Ectodermal cell (in vitro differentiated cells): ENCODE data around the gene CHRNA9.

ENCODE experiments used
- H3K27ac ChIP-seq: 2 replicates; pipeline ENCODE4 v1.7.0; 2013; ENCODE audit warnings: mild to moderate bottlenecking, low read depth, low read length; ENCODE audit not compliant: insufficient read depth, poor library complexity, severe bottlenecking
- H3K27me3 ChIP-seq: 2 replicates; pipeline ENCODE4 v1.7.0; 2013; ENCODE audit warnings: mild to moderate bottlenecking, low read length; ENCODE audit not compliant: insufficient read depth, control insufficient read depth, poor library complexity, severe bottlenecking
- H3K36me3 ChIP-seq: one replicate; pipeline ENCODE4 v1.7.0; 2013; ENCODE audit warnings: low read length; ENCODE audit not compliant: control insufficient read depth, insufficient read depth
- H3K4me1 ChIP-seq: one replicate; pipeline ENCODE4 v1.7.0; 2013; ENCODE audit warnings: low read length; ENCODE audit not compliant: control insufficient read depth, insufficient read depth
- H3K4me3 ChIP-seq: 2 replicates; pipeline ENCODE4 v1.7.0; 2013; ENCODE audit warnings: low read depth, low read length, control low read depth; ENCODE audit not compliant: insufficient read depth
- H3K9me3 ChIP-seq: 2 replicates; pipeline ENCODE4 v1.7.0; 2013; ENCODE audit warnings: mild to moderate bottlenecking, low read length, moderate library complexity; ENCODE audit not compliant: control insufficient read depth
- WGBS, 2 experiments: methylation state at CpG; one replicate each; pipeline ENCODE4 v1.1.7; 2013; ENCODE audit warnings: missing lambda C conversion rate in 2 of 2; 5-methylcytosine and 5-hydroxymethylcytosine counted together

CHRNA9 gene

DNA sequence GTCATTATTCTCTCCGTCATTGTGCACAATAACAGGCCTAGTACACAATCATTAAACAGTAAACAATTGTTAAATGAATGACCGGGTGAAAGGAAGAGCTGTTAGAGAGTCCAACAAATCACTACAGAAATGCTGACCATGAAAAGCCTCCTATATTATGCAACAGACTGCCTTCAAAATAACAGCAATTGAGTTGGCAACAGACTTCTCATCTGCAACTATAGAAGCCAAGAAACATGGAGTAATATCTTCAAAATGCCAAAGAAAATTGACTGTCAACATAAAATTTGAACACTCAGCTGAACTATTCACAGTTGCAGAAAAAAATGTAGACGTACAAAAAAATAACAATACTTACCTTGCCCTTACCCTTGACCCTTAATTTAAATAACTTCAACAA lies 26.2 kb downstream of the CHRNA9 start:
- H3K36me3 ChIP-seq, result no peaks in the 10 kb centered on the region
- no peak overlapping the region for H3K4me3 ChIP-seq
- H3K27me3 ChIP-seq, result no peaks in the 10 kb centered on the region
- no peaks in the 10 kb centered on the region for H3K9me3 ChIP-seq
- 91 to 100% methylated on average over 3 of the region's 3 CpGs for WGBS, 2 experiments
- no peak overlapping the region for H3K27ac ChIP-seq
- H3K4me1 ChIP-seq, result no peaks in the 10 kb centered on the region

DNA sequence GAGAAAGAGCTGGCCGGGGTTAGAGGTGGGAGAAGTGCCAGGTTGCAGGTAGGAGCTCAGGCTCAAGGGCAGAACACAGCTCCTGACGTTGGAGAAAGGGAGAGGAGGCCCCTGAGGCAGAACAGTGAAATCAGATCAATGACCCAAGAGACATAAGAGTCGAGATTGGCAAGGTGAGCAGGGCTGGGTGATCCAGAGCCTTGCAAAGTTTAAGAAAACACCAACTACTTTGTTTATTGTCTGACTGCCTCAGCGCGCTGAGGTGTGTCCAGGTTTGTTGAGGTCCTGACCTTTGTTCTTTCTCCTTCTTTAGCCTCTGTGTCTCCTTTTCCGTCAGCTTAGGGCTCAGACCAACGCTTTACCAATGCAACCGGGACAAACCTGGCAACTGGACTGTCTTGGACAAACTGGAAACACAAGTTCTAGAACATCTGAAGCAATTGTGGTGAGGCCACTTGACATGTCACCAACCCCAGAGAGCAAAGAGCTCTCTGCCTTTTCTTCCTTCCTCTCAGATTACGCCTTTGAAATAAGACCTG lies 28.3 kb downstream of the CHRNA9 start:
- H3K27me3 ChIP-seq, result no peaks in the 10 kb centered on the region
- H3K4me1 ChIP-seq, result no peaks in the 10 kb centered on the region
- WGBS, 2 experiments, result 92 to 93% methylated on average over 9 of the region's 9 CpGs
- H3K4me3 ChIP-seq, result no peak overlapping the region
- no peaks in the 10 kb centered on the region for H3K36me3 ChIP-seq
- H3K9me3 ChIP-seq, result no peaks in the 10 kb centered on the region
- no peak overlapping the region for H3K27ac ChIP-seq

DNA sequence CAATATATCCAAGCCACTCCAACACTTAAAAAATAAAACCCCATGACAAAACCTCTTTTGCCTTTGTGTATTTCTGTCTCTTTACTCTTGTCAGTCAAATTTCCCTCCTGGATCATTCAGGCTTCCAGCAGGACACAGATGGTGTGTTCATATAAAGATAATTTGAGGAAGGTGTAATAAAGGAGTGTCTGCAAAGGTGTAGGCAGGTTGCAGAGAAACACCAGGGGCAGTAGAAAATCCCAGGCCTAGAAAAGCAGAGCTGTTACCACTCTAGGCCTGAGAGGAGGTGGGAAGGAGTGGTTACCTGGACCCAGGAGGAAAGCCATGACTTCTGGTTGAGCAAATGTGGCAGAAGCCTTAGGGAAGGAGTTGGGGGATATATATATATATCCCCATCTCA lies 28.8 kb downstream of the CHRNA9 start:
- Histone ChIP-seq H3K27ac (no peak overlapping the region), H3K36me3 (no peaks in the 10 kb centered on the region), H3K9me3 (no peaks in the 10 kb centered on the region), H3K4me1 (no peaks in the 10 kb centered on the region), H3K4me3 (no peak overlapping the region), H3K27me3 (no peaks in the 10 kb centered on the region)

DNA sequence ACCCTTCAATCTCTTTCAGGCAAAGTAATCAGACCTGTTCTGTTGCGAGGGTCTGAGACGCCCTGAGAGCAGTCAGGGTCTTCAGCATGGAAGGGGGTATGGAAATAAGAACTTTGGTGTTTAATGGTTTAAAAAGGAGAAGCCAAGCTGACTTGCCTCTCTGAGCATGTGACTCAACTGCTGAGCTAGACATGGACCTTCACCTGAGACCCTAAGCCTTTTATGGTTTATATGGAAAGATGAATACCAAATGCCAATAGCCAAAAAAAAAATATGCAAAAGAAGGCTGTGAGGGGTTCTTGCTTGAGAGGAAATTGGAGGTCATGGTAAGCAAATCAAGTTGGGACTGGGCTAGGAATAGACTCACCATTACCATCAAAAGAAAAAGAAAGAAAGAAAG lies 30.6 kb downstream of the CHRNA9 start:
- H3K9me3 ChIP-seq, result no peaks in the 10 kb centered on the region
- H3K4me1 ChIP-seq, result no peaks in the 10 kb centered on the region
- H3K36me3 ChIP-seq, result no peaks in the 10 kb centered on the region
- H3K4me3 ChIP-seq, result no peak overlapping the region
- no peak overlapping the region for H3K27ac ChIP-seq
- 88 to 97% methylated on average over 2 of the region's 2 CpGs for WGBS, 2 experiments
- H3K27me3 ChIP-seq, result no peaks in the 10 kb centered on the region

DNA sequence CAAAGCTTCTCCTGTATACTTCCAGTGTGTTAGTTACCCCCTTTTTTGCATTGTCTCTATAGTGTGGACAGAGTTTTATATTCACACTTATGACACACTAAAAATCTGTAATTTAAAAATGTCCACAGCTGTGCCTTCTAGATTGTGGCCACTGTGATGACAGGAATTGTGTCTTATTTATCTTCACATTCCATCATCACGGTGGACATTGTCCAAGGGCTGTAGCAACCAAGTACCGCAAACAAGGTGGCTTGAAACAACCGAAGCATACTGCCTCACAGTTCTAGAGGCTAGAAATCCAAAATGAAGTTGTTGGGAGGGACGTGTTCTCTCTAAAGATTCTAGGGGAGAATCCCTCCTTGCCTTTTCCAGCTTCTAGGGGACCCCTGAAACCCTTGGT lies 32.3 kb downstream of the CHRNA9 start:
- H3K4me3 ChIP-seq, result no peak overlapping the region
- no peaks in the 10 kb centered on the region for H3K4me1 ChIP-seq
- H3K36me3 ChIP-seq, result no peaks in the 10 kb centered on the region
- H3K9me3 ChIP-seq, result no peaks in the 10 kb centered on the region
- H3K27me3 ChIP-seq, result no peaks in the 10 kb centered on the region
- H3K27ac ChIP-seq, result no peak overlapping the region
- 95% methylated on average over 4 of the region's 4 CpGs for WGBS, 2 experiments

DNA sequence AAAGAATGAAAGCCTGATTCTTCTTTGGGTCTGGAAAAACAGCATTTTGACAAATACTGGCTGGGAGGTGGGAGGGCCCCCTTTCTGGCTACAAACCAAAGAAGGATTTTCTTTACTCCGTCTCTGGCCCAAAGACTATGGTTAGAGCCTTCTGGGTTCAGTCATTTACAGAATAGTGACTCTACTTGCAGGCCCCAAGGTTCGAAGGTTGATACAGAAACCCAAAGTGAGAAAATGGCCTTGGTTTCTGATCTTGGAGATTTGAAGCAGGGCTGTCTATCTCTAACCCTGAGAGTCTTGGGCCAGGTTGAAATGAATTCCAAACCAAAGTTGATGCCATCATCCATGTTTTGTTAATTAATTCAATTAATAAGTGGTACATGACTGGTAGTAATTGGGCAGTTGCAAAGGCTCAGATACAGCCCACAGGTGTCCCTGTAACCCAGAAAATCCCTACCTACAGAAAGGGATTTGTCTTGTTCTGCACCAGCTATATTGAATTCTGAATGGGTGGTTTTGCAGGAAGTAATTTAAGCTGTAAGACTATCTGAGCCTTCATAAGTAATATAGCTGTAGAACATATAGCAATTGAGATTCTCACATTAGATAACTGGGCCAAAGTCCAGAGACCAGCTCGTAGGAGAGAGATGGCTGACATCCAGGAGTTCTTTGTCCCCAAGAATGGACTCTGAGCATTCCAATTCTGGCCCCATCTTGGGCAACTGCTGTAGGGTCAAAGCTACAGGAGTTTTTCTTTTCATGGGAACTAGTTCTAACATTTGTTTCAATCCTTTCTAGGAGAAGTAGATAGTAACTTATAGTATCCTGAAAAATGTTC lies 34.5 kb downstream of the CHRNA9 start:
- no peak overlapping the region for H3K4me3 ChIP-seq
- H3K27ac ChIP-seq, result no peak overlapping the region
- no peaks in the 10 kb centered on the region for H3K27me3 ChIP-seq
- WGBS, 2 experiments, result 91 to 95% methylated on average over 3 of the region's 3 CpGs
- no peaks in the 10 kb centered on the region for H3K9me3 ChIP-seq
- H3K36me3 ChIP-seq, result no peaks in the 10 kb centered on the region
- H3K4me1 ChIP-seq, result no peaks in the 10 kb centered on the region

DNA sequence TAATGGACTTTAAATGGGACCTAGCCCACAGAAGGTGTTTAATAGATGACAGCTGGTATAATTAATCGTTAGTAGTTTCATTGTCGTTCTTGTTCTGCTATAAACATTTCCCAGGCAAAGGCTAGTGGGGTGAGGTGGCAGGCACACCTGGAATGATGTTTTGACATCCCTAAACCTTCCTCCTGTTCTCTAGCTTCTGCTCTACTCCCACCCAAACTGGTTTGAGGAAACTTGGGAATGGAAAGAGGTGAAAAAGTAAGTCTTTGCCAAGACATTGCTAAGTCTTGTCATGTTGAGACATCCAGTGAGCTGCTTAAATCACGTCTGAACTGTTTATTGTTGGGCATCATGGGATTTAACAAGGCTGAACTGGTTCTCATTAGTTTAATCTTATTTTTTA lies 37.5 kb downstream of the CHRNA9 start:
- Histone ChIP-seq H3K4me3 (no peak overlapping the region), H3K27ac (no peak overlapping the region), H3K27me3 (no peaks in the 10 kb centered on the region), H3K36me3 (no peaks in the 10 kb centered on the region), H3K9me3 (no peaks in the 10 kb centered on the region), H3K4me1 (no peaks in the 10 kb centered on the region)
- 94 to 95% methylated on average over 3 of the region's 3 CpGs for WGBS, 2 experiments

DNA sequence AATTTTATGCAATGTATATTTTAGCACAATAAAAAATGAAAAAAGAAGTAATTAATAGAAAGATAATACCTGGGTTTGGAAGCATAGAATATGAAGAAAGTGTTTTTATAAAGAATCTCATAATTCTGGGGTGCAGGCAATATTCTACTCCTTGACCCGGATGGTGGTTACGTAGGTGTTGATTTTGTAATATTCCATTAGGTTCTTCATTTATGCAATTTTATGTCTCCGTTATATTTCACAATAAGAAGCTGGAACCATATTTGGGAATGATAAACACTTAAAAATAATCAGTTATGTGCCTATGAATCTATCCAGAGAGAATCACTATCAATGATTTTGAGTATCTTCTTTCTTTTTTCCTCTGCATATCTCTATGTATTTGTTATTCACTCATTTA lies 38.5 kb downstream of the CHRNA9 start:
- WGBS, 2 experiments, result 86 to 100% methylated on average over 2 to 3 of the region's 3 CpGs
- no peaks in the 10 kb centered on the region for H3K4me1 ChIP-seq
- no peaks in the 10 kb centered on the region for H3K27me3 ChIP-seq
- no peaks in the 10 kb centered on the region for H3K9me3 ChIP-seq
- no peak overlapping the region for H3K27ac ChIP-seq
- no peaks in the 10 kb centered on the region for H3K36me3 ChIP-seq
- no peak overlapping the region for H3K4me3 ChIP-seq

DNA sequence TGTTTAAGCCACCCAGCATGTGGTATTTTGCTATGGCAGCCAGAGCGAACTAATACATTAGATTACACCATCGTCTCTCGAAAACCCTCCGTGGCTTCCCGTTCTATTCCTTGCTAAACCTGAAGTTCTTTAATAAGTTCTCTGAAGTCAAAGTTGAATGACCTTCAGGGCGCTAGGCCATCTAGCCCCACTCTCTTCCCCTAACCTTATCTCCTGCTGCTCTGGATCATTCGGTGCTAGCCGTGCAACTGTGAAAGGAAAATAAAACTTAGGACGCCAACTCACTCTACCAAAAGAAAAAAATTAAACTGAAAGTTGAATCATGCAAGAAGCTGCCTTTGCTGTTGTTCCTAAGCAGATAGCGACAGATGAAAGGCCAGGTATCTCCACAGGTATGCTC lies 40.0 kb downstream of the CHRNA9 start:
- 95% methylated on average over 10 of the region's 10 CpGs for WGBS, 2 experiments
- H3K4me3 ChIP-seq, result no peak overlapping the region
- no peaks in the 10 kb centered on the region for H3K9me3 ChIP-seq
- H3K36me3 ChIP-seq, result no peaks in the 10 kb centered on the region
- no peaks in the 10 kb centered on the region for H3K4me1 ChIP-seq
- no peak overlapping the region for H3K27ac ChIP-seq
- H3K27me3 ChIP-seq, result no peaks in the 10 kb centered on the region

DNA sequence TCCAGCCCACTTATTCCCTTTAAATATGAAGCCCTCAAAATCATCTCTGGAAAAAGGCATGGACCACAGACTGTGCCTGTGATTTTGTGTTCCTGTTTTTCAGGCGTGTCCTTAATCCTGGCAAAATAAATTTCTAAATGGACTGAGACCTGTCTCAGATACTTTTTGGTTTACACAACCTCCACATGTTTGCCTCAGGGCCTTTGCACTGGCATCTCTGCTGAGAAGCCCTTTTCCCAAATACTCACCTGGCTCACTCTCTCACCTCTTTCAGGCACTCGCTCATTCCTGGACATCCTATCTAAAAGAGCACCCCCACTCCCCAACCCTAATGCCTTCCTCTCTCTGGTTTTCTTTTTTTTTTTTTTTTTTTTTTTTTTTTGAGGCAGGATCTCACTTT lies 40.5 kb downstream of the CHRNA9 start:
- no peaks in the 10 kb centered on the region for H3K4me1 ChIP-seq
- H3K27me3 ChIP-seq, result no peaks in the 10 kb centered on the region
- no peaks in the 10 kb centered on the region for H3K36me3 ChIP-seq
- H3K27ac ChIP-seq, result no peak overlapping the region
- no peaks in the 10 kb centered on the region for H3K9me3 ChIP-seq
- 88 to 90% methylated on average over 2 of the region's 2 CpGs for WGBS, 2 experiments
- H3K4me3 ChIP-seq, result no peak overlapping the region
